OCI-LY3 (cell line): ENCODE results near the gene PSENEN.

Experiments
- H2AFZ ChIP-seq: fragments of 200-600, 300-600 bp; shearing (Covaris generic); 2 replicates; pipeline ENCODE4 v1.6.0; 2014; ENCODE audit warnings: antibody characterized with exemption, low read depth, low read length
- H3K27ac ChIP-seq: fragments of 200-600, 300-600 bp; sonication (generic); 2 replicates; pipeline ENCODE4 v1.5.1; 2014; ENCODE audit warnings: mild to moderate bottlenecking, low read length, moderate library complexity, mixed read lengths
- H3K27me3 ChIP-seq: fragments of 200-600, 300-600 bp; sonication (generic); 2 replicates; pipeline ENCODE4 v1.6.1; 2014; ENCODE audit warnings: low read depth, low read length, mixed read lengths
- H3K36me3 ChIP-seq: fragments of 200-600, 300-600 bp; sonication (generic); replicated peaks from 2 replicates; pipeline ENCODE3; 2014; ENCODE audit warnings: low read depth, low read length, mixed read lengths
- H3K4me1 ChIP-seq: fragments of 300-600, 200-600 bp; sonication (generic); 2 replicates; pipeline ENCODE4 v1.6.1; 2014; ENCODE audit warnings: low read length, mixed read lengths
- H3K4me2 ChIP-seq: fragments of 200-600, 300-600 bp; sonication (generic); 2 replicates; pipeline ENCODE4 v1.6.1; 2014; ENCODE audit warnings: low read length, mixed read lengths
- H3K4me3 ChIP-seq: fragments of 300-600, 200-600 bp; sonication (generic); 2 replicates; pipeline ENCODE4 v1.5.1; 2014; ENCODE audit warnings: antibody characterized with exemption, mild to moderate bottlenecking, low read length, moderate library complexity
- H3K79me2 ChIP-seq: fragments of 300-600, 200-600 bp; shearing (Covaris generic); 2 replicates; pipeline ENCODE4 v1.6.1; 2014; ENCODE audit warnings: mild to moderate bottlenecking, low read length, mixed read lengths
- H3K9ac ChIP-seq: fragments of 300-600, 200-600 bp; shearing (Covaris generic); 2 replicates; pipeline ENCODE4 v1.6.0; 2014; ENCODE audit warnings: mild to moderate bottlenecking, low read length, moderate library complexity
- H3K9me3 ChIP-seq: fragments of 200-600, 300-600 bp; shearing (Covaris generic); 2 replicates; pipeline ENCODE4 v1.6.1; 2014; ENCODE audit warnings: low read length, mixed read lengths; ENCODE audit not compliant: insufficient read depth
- H4K20me1 ChIP-seq: fragments of 200-600, 300-600 bp; sonication (generic); 2 replicates; pipeline ENCODE4 v1.6.1; 2016; ENCODE audit warnings: low read length, mixed read lengths; ENCODE audit not compliant: insufficient read depth
- CTCF ChIP-seq: fragments of 200-600, 300-600 bp; sonication (generic); IDR thresholded peaks from 2 replicates; pipeline ENCODE4 v1.5.1; 2014; ENCODE audit warnings: antibody characterized with exemption, low read length, low read depth
- EZH2phosphoT487 ChIP-seq: fragments of 200-600 bp; shearing (Covaris generic); IDR thresholded peaks from 2 replicates; pipeline ENCODE4 v1.6.1; 2018; ENCODE audit warnings: antibody characterized with exemption, mixed run types, low read depth

PSENEN gene

GRCh38 chr19:35774274-35775045 is 29.0 kb downstream of the PSENEN start:
- Histone ChIP-seq H3K79me2 (no peaks in the 10 kb centered on the region), H3K9ac (no peak overlapping the region), H3K4me1 (peaks cover 17% of the 10 kb centered on the region), H3K27me3 (no peaks in the 10 kb centered on the region), H2AFZ (no peak overlapping the region), H3K4me3 (peak overlapping the region; percentile 79), H3K27ac (no peak overlapping the region), H3K9me3 (no peaks in the 10 kb centered on the region), H3K4me2 (peak overlapping the region; percentile 76), H3K36me3 (no peaks in the 10 kb centered on the region), H4K20me1 (no peaks in the 10 kb centered on the region)
- no peak for TF ChIP-seq CTCF
- no peak for TF ChIP-seq EZH2phosphoT487

DNA sequence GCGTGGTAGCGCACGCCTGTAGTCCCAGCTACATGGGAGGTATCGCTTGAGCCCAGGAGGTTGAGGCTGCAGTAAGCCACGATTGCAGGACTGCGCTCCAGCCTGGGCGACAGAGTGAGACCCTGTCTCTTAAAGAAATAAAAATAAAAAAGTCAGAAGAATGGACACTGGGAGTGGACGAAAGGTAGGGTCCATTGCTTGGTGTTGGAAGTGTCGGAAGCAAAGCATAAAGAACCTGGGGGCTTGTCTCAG is 29.5 kb downstream of the PSENEN start:
- Histone ChIP-seq H4K20me1 (no peaks in the 10 kb centered on the region), H3K4me2 (peak overlapping the region; percentile 76), H3K36me3 (no peaks in the 10 kb centered on the region), H3K79me2 (no peaks in the 10 kb centered on the region), H3K9ac (no peak overlapping the region), H2AFZ (no peak overlapping the region), H3K4me1 (peaks cover 22% of the 10 kb centered on the region), H3K27me3 (no peaks in the 10 kb centered on the region), H3K9me3 (no peaks in the 10 kb centered on the region), H3K4me3 (peak overlapping the region; percentile 79), H3K27ac (no peak overlapping the region)
- TF ChIP-seq CTCF, result no peak
- TF ChIP-seq EZH2phosphoT487, result no peak

DNA sequence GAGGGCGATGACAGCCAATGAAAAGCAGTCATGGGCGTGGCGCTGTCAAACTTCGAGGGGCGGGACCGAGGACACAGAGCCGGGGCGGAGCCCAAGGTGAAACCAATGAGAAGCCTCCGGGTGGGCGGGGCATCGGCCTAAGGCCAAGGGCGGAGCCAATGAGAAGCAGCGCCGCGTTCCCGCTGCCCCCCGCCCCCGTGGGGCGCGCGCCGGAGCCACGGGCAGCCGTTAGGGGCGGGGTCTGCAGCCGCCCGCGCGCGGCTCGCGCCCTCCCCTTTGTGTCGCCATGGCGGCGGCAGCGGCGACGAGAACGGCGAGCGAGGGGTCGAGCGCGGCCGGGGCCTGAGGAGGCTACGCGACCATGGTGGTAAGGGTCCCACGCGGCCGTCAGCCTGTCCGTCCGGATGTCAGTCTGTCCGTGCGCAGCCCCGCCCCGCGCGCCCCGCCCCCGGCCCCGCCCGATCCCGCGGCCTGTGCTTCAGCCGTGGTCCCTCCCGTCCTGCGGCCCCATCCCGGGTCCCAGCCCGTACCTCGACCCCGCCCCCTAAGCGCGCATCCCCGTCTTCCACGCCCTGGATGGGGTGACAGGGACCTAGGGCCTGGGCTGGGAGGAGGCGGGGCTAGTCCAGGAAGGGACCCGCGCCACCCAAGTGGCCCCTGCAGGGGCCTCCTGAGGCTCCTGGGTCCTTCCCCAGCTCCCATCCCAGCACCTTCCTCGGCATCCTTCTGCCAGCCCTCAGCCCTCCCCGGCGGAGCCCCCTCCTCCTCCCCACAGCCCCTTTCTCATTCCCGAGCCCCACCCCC is 30.0 kb downstream of the PSENEN start, which contains the start of gene ARHGAP33:
ARHGAP33 (plus strand) TSS at position 267 of the 804 bp plus-strand sequence; CDS start at position 362, 95 bp downstream.
- H3K27ac ChIP-seq, result no peak within 1 kb of the TSS
- no peaks in the 10 kb centered on the region for H3K27me3 ChIP-seq
- H3K79me2 ChIP-seq, result no peaks in the 10 kb centered on the region
- no peaks in the 10 kb centered on the region for H3K36me3 ChIP-seq
- H3K9me3 ChIP-seq, result no peaks in the 10 kb centered on the region
- peak within 1 kb of the TSS; percentile 76 for H3K4me2 ChIP-seq
- H3K4me3 ChIP-seq, result peak within 1 kb of the TSS; percentile 79
- H4K20me1 ChIP-seq, result no peaks in the 10 kb centered on the region
- H3K4me1 ChIP-seq, result peaks cover 23% of the 10 kb centered on the region
- H2AFZ ChIP-seq, result no peak within 1 kb of the TSS; the same call in 1 of the 2 replicates
- H3K9ac ChIP-seq, result peak within 1 kb of the TSS; percentile 60
- TF ChIP-seq EZH2phosphoT487 (no peak), CTCF (no peak)

- H3K36me3 ChIP-seq, result no peaks in the 10 kb centered on the region
- H3K79me2 ChIP-seq, result no peaks in the 10 kb centered on the region
- H3K4me2 ChIP-seq, result peak overlapping the region; percentile 76
- no peaks in the 10 kb centered on the region for H4K20me1 ChIP-seq
- TF ChIP-seq CTCF (no peak), EZH2phosphoT487 (no peak)
- no peaks in the 10 kb centered on the region for H3K9me3 ChIP-seq
- peaks cover 23% of the 10 kb centered on the region for H3K4me1 ChIP-seq
- no peaks in the 10 kb centered on the region for H3K27me3 ChIP-seq
- no peak overlapping the region for H2AFZ ChIP-seq
- H3K9ac ChIP-seq, result peak overlapping the region; percentile 60
- no peak overlapping the region for H3K27ac ChIP-seq
- peak overlapping the region; percentile 79 for H3K4me3 ChIP-seq
Measured at GRCh38 chr19:35776102-35776788, 30.8 kb downstream of the PSENEN start.
